Activated CD4-positive, alpha-beta T cell treated with anti-CD3 and anti-CD28 coated beads, Interleukin-2, amount 50 U/mL, for 24 hours (primary cell): ENCODE results near the gene HIVEP3.

Source experiments
- DNase-seq, 2 donors: peaks; one replicate each; pipeline ENCODE4 v3.0.0-alpha.2; 2020; ENCODE audit warnings: low read depth in 1 of 2, low spot score in 1 of 2

HIVEP3 gene

GRCh38 chr1:41673378-41673777 is 245.3 kb downstream of the HIVEP3 start:
- no peak for DNase-seq

- no peak for DNase-seq
These were observed 245.9 kb downstream of the HIVEP3 start for GRCh38 chr1:41672641-41673361.

GRCh38 chr1:41672173-41672572 is 246.5 kb downstream of the HIVEP3 start:
- no peak for DNase-seq

- no peak for DNase-seq
These were observed 247.5 kb downstream of the HIVEP3 start for GRCh38 chr1:41671116-41671755.

- DNase-seq, result no peak
These were observed 248.3 kb downstream of the HIVEP3 start for GRCh38 chr1:41670217-41670957.

- no peak for DNase-seq
These were observed 249.8 kb downstream of the HIVEP3 start for GRCh38 chr1:41668967-41669366.

GRCh38 chr1:41668054-41668660 is 250.6 kb downstream of the HIVEP3 start:
- DNase-seq, result no peak

- DNase-seq, result peak; percentile 37 to 72
These were observed 251.6 kb downstream of the HIVEP3 start for GRCh38 chr1:41666981-41667631.

GRCh38 chr1:41665962-41666917 is 252.5 kb downstream of the HIVEP3 start:
- no peak for DNase-seq

- DNase-seq, result no peak
These were observed 253.7 kb downstream of the HIVEP3 start for GRCh38 chr1:41664861-41665640.

GRCh38 chr1:41663671-41664400 is 254.9 kb downstream of the HIVEP3 start:
- no peak for DNase-seq

GRCh38 chr1:41662765-41663437 is 255.8 kb downstream of the HIVEP3 start:
- no peak for DNase-seq

GRCh38 chr1:41662061-41662764 is 256.5 kb downstream of the HIVEP3 start:
- DNase-seq, result peak; percentile 56 to 70

GRCh38 chr1:41661428-41662060 is 257.2 kb downstream of the HIVEP3 start:
- no peak for DNase-seq

GRCh38 chr1:41660570-41661427 is 257.9 kb downstream of the HIVEP3 start:
- no peak for DNase-seq

GRCh38 chr1:41659903-41660302 is 258.8 kb downstream of the HIVEP3 start:
- DNase-seq, result no peak
